ENCODE measurements around the gene CEP128.

The CEP128 gene

GRCh38 chr14:80659783-80660182 is 281.8 kb downstream of the CEP128 start:
- no peak for DNase-seq

DNA sequence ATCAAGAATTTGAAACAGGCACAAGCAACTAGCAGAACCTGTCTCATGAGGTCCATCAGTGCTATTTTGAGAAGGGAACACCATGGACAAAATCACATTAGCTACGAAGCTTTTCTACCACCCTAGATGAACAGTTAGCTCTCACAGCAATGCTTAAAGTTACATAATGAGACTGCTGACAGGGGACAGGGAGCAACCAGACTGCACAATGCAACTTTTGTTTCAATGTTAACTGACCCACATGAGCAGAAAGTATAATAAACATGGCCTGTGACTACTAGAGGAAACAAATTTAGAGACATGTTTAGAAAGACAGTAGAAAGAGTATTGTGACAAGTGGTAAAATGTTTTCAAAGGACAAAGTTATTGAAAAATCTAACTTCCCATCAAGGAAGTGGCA is 282.8 kb downstream of the CEP128 start:
- no peak for DNase-seq

DNA sequence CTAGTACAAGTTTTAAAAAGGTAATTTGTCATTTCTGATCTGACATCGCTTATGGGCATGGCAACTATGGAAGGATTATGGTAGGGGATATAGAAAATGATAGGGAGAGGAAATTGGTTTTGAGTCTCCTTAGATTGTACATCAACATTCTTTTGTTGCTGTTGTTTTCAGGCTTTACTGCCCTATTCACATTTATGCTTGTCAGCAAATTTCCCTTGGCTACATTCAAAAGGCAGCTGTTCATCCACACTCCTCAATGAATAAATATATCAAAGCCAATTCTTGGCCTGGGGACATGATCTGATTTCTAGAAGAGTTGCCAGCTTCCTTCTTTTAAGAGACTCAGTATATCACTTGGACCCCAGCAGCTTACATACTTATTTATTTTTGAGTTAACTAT is 283.4 kb downstream of the CEP128 start:
- no peak for DNase-seq

DNA sequence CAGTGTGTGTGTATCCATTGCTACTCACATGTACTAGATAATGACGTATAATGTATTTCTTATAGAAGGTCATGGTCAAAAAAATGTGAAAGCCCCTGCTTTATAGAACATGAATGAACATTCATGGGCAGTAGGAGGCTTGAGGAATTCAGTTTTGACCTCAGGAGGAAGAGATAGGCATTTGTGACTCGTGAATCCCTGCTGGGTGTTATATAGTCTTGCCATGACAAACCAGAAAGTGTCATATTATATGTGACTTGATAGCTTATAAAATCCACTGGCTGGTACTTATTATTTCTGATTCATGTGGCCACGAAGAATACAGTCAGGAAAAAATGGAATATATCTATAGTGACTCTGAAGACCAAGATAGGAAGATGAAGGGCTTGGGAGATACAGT is 287.6 kb downstream of the CEP128 start:
- DNase-seq: no peak

DNA sequence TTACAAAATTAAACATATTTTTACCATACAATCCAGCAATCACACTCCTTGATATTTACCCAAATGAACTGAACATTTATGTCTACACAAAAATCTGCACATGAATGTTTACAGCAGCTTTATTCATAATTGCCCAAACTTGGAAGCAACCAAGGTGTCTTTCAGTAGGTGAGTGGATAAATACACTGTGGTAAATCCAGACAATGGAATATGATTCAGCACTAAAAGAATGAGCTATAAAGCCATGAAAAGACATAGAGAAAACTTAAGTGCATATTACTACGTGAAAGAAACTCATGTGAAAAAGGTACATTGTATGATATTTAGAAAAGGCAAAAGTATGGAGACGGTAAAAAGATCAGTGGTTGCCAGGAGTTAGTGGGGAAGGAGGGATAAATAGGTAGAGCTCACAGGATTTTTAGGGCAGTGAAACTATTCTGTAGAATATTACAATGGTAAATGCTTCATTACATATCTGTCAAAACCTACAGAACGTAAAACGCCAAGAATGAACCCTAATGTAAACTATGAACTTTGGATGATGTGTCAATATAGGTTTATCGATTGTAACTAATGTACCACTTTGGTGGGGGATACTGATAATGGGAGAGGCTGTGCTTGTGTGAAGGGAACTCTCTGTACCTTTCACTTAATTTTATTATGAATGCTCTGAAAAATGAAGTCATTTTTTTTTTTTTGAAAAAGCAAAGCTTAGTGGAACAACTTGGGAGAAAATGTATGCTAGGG is 295.7 kb downstream of the CEP128 start:
- no peak for DNase-seq

- DNase-seq: no peak
These were observed 296.7 kb downstream of the CEP128 start for GRCh38 chr14:80644826-80645225.

GRCh38 chr14:80638620-80639515 is 302.7 kb downstream of the CEP128 start:
- no peak for DNase-seq

DNA sequence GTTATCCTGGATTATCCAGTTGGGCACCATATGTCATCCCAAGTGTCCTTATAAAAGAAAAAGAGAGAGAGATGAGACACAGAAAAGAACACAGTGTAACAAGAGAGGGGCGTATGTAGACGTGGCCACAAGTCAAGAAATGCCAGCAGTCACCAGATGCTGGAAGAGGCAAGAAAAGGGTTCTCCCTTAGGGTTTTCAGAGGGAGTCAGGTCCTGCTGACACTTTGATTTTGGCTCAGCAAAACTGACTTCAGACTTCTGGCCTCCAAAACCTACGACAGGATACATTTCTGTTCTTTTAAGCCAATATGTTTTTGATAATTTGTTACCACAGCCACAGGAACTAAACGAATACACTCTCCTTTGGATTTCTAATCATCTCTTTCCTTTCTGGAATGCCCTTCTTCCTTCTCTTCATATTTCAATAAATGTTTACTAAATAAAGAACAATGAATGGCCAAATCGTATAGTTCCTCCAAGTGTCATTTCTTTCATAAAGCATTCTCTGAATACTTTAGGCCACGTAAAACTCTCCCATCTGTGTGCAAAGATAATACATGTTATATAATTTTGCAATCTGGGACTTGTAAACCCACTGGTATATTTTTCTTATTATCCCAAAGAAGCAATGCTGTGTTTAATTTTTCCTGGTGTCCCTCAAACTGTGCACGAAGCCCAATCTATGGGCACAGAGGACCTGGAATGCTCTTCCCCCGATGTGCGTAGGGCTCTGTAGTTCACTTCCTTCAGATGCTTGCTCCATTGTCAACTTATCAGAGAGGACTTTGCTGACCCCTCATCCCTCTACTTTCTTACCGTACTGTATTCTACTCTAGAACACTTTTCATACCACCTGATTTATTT is 303.6 kb downstream of the CEP128 start:
- DNase-seq: no peak

DNA sequence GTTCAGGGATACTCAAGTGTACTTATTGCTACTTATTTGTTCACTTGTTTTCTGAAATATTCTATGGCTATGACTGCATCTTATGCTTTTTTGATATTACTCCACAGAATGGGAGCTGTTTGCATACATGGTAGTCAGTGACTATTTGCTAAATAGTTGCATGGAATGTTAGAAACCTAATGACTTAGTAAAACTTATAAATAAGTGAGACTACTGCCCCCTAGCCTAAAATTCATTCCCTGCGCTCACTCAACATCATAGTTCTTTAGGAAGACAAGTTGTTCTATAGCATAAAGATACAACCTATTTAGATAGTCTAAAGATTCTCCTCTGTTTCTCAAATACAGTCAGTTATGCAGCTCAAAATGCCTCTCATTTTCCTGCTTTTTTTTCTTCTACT is 305.5 kb downstream of the CEP128 start:
- no peak for DNase-seq

GRCh38 chr14:80634106-80634758 is 307.3 kb downstream of the CEP128 start:
- no peak for DNase-seq

- no peak for DNase-seq
These were observed 311.9 kb downstream of the CEP128 start for GRCh38 chr14:80629606-80630005.

GRCh38 chr14:80628547-80628946 is 313.0 kb downstream of the CEP128 start:
- no peak for DNase-seq

GRCh38 chr14:80627745-80628144 is 313.8 kb downstream of the CEP128 start:
- no peak for DNase-seq

DNA sequence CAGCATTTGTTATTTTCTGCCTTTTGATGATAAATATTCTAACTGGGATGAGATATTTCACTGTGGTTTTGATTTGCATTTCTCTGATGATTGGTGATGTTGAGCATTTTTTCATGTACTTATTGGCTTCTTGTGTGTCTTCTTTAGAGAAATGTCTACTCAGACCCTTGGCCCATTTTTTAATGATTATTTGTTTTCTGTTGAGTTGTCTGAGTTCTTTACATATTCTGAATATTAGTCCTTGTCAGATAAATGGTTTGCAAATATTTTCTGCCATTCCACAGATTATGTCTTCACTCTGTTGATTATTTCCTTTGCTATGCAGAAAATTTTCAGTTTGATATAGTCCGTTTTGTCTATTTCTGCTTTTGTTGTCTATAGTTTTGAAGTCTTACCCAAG is 317.0 kb downstream of the CEP128 start:
- no peak for DNase-seq

- DNase-seq: no peak
These were observed 319.8 kb downstream of the CEP128 start for GRCh38 chr14:80621701-80622100.

GRCh38 chr14:80620434-80620833 is 321.1 kb downstream of the CEP128 start:
- DNase-seq: no peak

- no peak for DNase-seq
These were observed 322.7 kb downstream of the CEP128 start for GRCh38 chr14:80618751-80619329.

- DNase-seq: no peak
These were observed 325.7 kb downstream of the CEP128 start for GRCh38 chr14:80615831-80616230.

- no peak for DNase-seq
These were observed 332.5 kb downstream of the CEP128 start for GRCh38 chr14:80609055-80609454.

GRCh38 chr14:80608563-80608962 is 333.0 kb downstream of the CEP128 start:
- DNase-seq: no peak

- no peak for DNase-seq
These were observed 333.9 kb downstream of the CEP128 start for GRCh38 chr14:80607430-80608190.

Measured in CD4-positive, alpha-beta T cell treated with Interferon alpha-2 for 1 hour (primary cell).